Upper lobe of left lung (tissue), 6 donors: Measurements from ENCODE around the gene RPL28. TPM values are rescaled to one million over a fixed set of nuclear protein-coding genes. Genes with fewer than 3 reads are reported as not detected.

ENCODE experiments used
- ATAC-seq, 2 donors: fragments of 200-7000 bp; cut with Tn5 transposase; one replicate each; pipeline ENCODE4 v1.9.1; 2022; ENCODE audit warnings: mild to moderate bottlenecking in 2 of 2, moderate library complexity in 2 of 2; ENCODE audit not compliant: low FRiP score in 2 of 2
- DNase-seq, 2 donors: peaks; one replicate each; pipeline ENCODE4 v3.0.0-alpha.2; 2019 to 2020
- H3K27ac ChIP-seq, 4 donors: fragments of 200-600 bp; sonication (generic); one replicate each; pipeline ENCODE4 v1.5.1; 2016 to 2019
- H3K27me3 ChIP-seq, 4 donors: fragments of 200-600 bp; sonication (generic); one replicate each; pipeline ENCODE4 v1.5.1; 2017 to 2019
- H3K36me3 ChIP-seq, 4 donors: fragments of 200-600 bp; sonication (generic); one replicate each; pipeline ENCODE4 v1.5.1; 2016 to 2019
- H3K4me1 ChIP-seq, 4 donors: fragments of 200-600 bp; sonication (generic); one replicate each; pipeline ENCODE4 v1.5.1; 2018 to 2019
- H3K4me3 ChIP-seq, 4 donors: fragments of 200-600 bp; sonication (generic); one replicate each; pipeline ENCODE4 v1.5.1; 2017 to 2019; ENCODE audit warnings: mild to moderate bottlenecking in 2 of 4, moderate library complexity in 1 of 4
- H3K9me3 ChIP-seq, 4 donors: fragments of 200-600 bp; sonication (generic); one replicate each; pipeline ENCODE4 v1.5.1; 2018 to 2019
- CTCF ChIP-seq, 6 experiments: fragments of 450-650 bp in 4 of 6; fragments of 200-600 bp in 2 of 6; sonication (generic) in 2 of 6; IDR thresholded peaks; one replicate each; pipeline ENCODE4 v1.5.1; 2016 to 2019; ENCODE audit warnings: antibody characterized with exemption in 6 of 6
- EP300 ChIP-seq, 4 donors: sonication (generic); formaldehyde crosslinking; IDR thresholded peaks; one replicate each; pipeline ENCODE4 v1.5.1; 2017; ENCODE audit warnings: antibody characterized with exemption in 4 of 4, control low read depth in 2 of 4
- POLR2A ChIP-seq, 4 donors: fragments of 450-650 bp; IDR thresholded peaks; one replicate each; pipeline ENCODE4 v1.5.1; 2016 to 2017; ENCODE audit warnings: antibody characterized with exemption in 4 of 4, mild to moderate bottlenecking in 2 of 4
- POLR2AphosphoS5 ChIP-seq, 2 donors: sonication (generic); formaldehyde crosslinking; IDR thresholded peaks; one replicate each; pipeline ENCODE4 v1.5.1; 2017; ENCODE audit warnings: antibody characterized with exemption in 2 of 2
- WGBS, 2 donors: methylation state at CpG; one replicate each; pipeline ENCODE4 v1.1.5; 2017 to 2018; 5-methylcytosine and 5-hydroxymethylcytosine counted together
- total RNA-seq, 6 donors: library from RNA; depleted of rRNA in 4 of 6; stranded (reverse); fragments of >200 nt in 4 of 6; gene quantifications; one replicate each; pipeline versions ENCODE4 v1.1.0 to v1.2.1, GENCODE V29; 2016 to 2021
- donor health status: DM: no; HTN: no; CAD: no; lungs with moderate emphysema.
- donor health status: DM: no; HTN: yes; CAD: no; lungs with severe emphysema.

Gene RPL28
- total RNA-seq, 6 donors from 2014 or later = 308 to 1,892 (median 534) TPM

GRCh38 chr19:55451965-55452748 lies 66.4 kb downstream of the RPL28 start:
- Histone ChIP-seq H3K27me3 (peaks cover 7 to 27% (median 16%) of the 10 kb centered on the region in 4 donors), H3K9me3 (no peaks in the 10 kb centered on the region), H3K4me3 (peak overlapping the region in 3 of 4 donors; percentile 7 to 21 (median 10)), H3K27ac (no peak overlapping the region), H3K4me1 (peaks cover 15 to 22% (median 20%) of the 10 kb centered on the region in 4 donors), H3K36me3 (peaks cover 0 to 20% (median 9%) of the 10 kb centered on the region in 4 donors)
- WGBS, 2 donors = 6 to 12% methylated on average over 22 to 47 of the region's 57 CpGs
- no peak for ATAC-seq
- DNase-seq = peak in 1 of 2 donors; percentile 85
- TF ChIP-seq EP300 (IDR thresholded peaks at IDR 0.05) (no peak), CTCF (IDR thresholded peaks at IDR 0.05) (no peak), POLR2A (IDR thresholded peaks at IDR 0.05) (no peak), POLR2AphosphoS5 (IDR thresholded peaks at IDR 0.05) (no peak)

Other genes with a start within 250 kb of the RPL28 start
- gene TNNT1, start 236.7 kb upstream of the RPL28 start, total RNA-seq = 10 to 100 TPM in 1 of 6 donors, 1 to 10 TPM in 4, not detected in 1; 1.3 to 31.2 (median 2.4) TPM
- gene TNNI3, start 228.2 kb upstream of the RPL28 start, total RNA-seq = 10 to 100 TPM in 2 of 6 donors, 1 to 10 TPM in 4; 1.0 to 14.6 (median 5.9) TPM
- gene DNAAF3, start 219.3 kb upstream of the RPL28 start, total RNA-seq = 10 to 100 TPM in 4 of 6 donors, 1 to 10 TPM in 2; 4.2 to 27.4 (median 18.3) TPM
- gene SYT5, start 205.6 kb upstream of the RPL28 start, total RNA-seq = under 1 TPM in 2 of 6 donors, not detected in 4; 0.11 to 0.91 TPM
- 1 to 10 TPM in 1 of 6 donors, under 1 TPM in 4, not detected in 1; 0.30 to 3.1 (median 0.67) TPM for gene PTPRH, start 176.4 kb upstream of the RPL28 start, total RNA-seq
- gene TMEM86B, start 157.2 kb upstream of the RPL28 start, total RNA-seq = 10 to 100 TPM in 1 of 6 donors, 1 to 10 TPM in 5; 2.0 to 10.5 (median 4.8) TPM
- 100 to 1,000 TPM in 1 of 6 donors, 10 to 100 TPM in 5; 49.0 to 104 (median 76.7) TPM for gene PPP6R1, start 126.9 kb upstream of the RPL28 start, total RNA-seq
- gene HSPBP1, start 105.8 kb upstream of the RPL28 start, total RNA-seq = 10 to 100 TPM; 21.0 to 34.6 (median 30.1) TPM
- gene BRSK1, start 101.9 kb upstream of the RPL28 start, total RNA-seq = 1 to 10 TPM in 5 of 6 donors, not detected in 1; 1.0 to 2.7 (median 1.1) TPM
- gene TMEM150B, start 60.6 kb upstream of the RPL28 start, total RNA-seq = 10 to 100 TPM in 5 of 6 donors, 1 to 10 TPM in 1; 8.2 to 67.7 (median 29.7) TPM
- gene KMT5C, start 46.1 kb upstream of the RPL28 start, total RNA-seq = 100 to 1,000 TPM in 1 of 6 donors, 10 to 100 TPM in 4, 1 to 10 TPM in 1; 9.1 to 111 (median 15.6) TPM
- gene COX6B2, start 31.2 kb upstream of the RPL28 start, total RNA-seq = under 1 TPM in 1 of 6 donors, not detected in 5; 0.20 TPM
- gene GARIN5B, start 22.7 kb upstream of the RPL28 start, total RNA-seq = not detected
- under 1 TPM in 2 of 6 donors, not detected in 4; 0.20 to 0.34 TPM for gene IL11, start 15.5 kb upstream of the RPL28 start, total RNA-seq
- gene TMEM190, start 9.1 kb upstream of the RPL28 start, total RNA-seq = 10 to 100 TPM in 4 of 6 donors, 1 to 10 TPM in 1, under 1 TPM in 1; 0.92 to 48.6 (median 20.9) TPM
- gene TMEM238, start 1.6 kb upstream of the RPL28 start, total RNA-seq = 10 to 100 TPM; 22.0 to 54.6 (median 36.0) TPM
- gene UBE2S, start 21.9 kb downstream of the RPL28 start, total RNA-seq = 10 to 100 TPM in 5 of 6 donors, 1 to 10 TPM in 1; 6.5 to 31.6 (median 19.0) TPM
- gene SHISA7, start 57.4 kb downstream of the RPL28 start, total RNA-seq = not detected
- gene ISOC2, start 75.7 kb downstream of the RPL28 start, total RNA-seq = 10 to 100 TPM in 5 of 6 donors, 1 to 10 TPM in 1; 4.2 to 44.8 (median 36.7) TPM
- gene C19orf85, start 78.8 kb downstream of the RPL28 start, total RNA-seq = not detected
- 10 to 100 TPM in 5 of 6 donors, 1 to 10 TPM in 1; 9.9 to 32.1 (median 12.4) TPM for gene ZNF628, start 90.7 kb downstream of the RPL28 start, total RNA-seq
- 10 to 100 TPM; 13.1 to 19.2 (median 16.3) TPM for gene NAT14, start 99.3 kb downstream of the RPL28 start, total RNA-seq
- 10 to 100 TPM in 1 of 6 donors, 1 to 10 TPM in 4, under 1 TPM in 1; 0.39 to 10.1 (median 6.7) TPM for gene SSC5D, start 102.5 kb downstream of the RPL28 start, total RNA-seq
- gene SBK2, start 151.2 kb downstream of the RPL28 start, total RNA-seq = not detected
- gene SBK3, start 159.6 kb downstream of the RPL28 start, total RNA-seq = 1 to 10 TPM in 1 of 6 donors, under 1 TPM in 2, not detected in 3; 0.30 to 1.6 (median 0.94) TPM
- 10 to 100 TPM in 2 of 6 donors, 1 to 10 TPM in 4; 3.5 to 19.2 (median 8.4) TPM for gene ZNF579, start 194.9 kb downstream of the RPL28 start, total RNA-seq
- gene FIZ1, start 213.6 kb downstream of the RPL28 start, total RNA-seq = 10 to 100 TPM; 11.1 to 21.6 (median 16.3) TPM
- 10 to 100 TPM; 19.9 to 58.7 (median 34.9) TPM for gene ZNF524, start 214.4 kb downstream of the RPL28 start, total RNA-seq
- gene ZNF865, start 219.7 kb downstream of the RPL28 start, total RNA-seq = 10 to 100 TPM in 4 of 6 donors, 1 to 10 TPM in 2; 7.7 to 39.8 (median 20.6) TPM
- 10 to 100 TPM in 2 of 6 donors, 1 to 10 TPM in 4; 6.8 to 14.7 (median 8.6) TPM for gene ZNF784, start 238.6 kb downstream of the RPL28 start, total RNA-seq